ENCODE data around the gene SLC26A1.
"Not testable (repeated sequence)": the region's sequence is repeated elsewhere in the genome, so short reads cannot be mapped to it uniquely, and the experiment has no call there.

The SLC26A1 gene

GRCh38 chr4:952881-953573 lies 40.2 kb downstream of the SLC26A1 start:
- no peak for DNase-seq (ENCODE audit: low read depth)

- DNase-seq (ENCODE audit: low read depth): no peak
Measured at GRCh38 chr4:951594-952468, 41.4 kb downstream of the SLC26A1 start.

- no peak for DNase-seq (ENCODE audit: low read depth)
Measured at GRCh38 chr4:951186-951585, 42.0 kb downstream of the SLC26A1 start.

GRCh38 chr4:950136-951020 lies 42.8 kb downstream of the SLC26A1 start:
- no peak for DNase-seq (ENCODE audit: low read depth)

- no peak for DNase-seq (ENCODE audit: low read depth)
Measured at GRCh38 chr4:949656-950055, 43.5 kb downstream of the SLC26A1 start.

GRCh38 chr4:948936-949300 lies 44.3 kb downstream of the SLC26A1 start:
- DNase-seq (ENCODE audit: low read depth): no peak

GRCh38 chr4:948101-948935 lies 44.9 kb downstream of the SLC26A1 start:
- DNase-seq (ENCODE audit: low read depth): no peak

- DNase-seq (ENCODE audit: low read depth): no peak
Measured at GRCh38 chr4:947491-947971, 45.7 kb downstream of the SLC26A1 start.

- DNase-seq (ENCODE audit: low read depth): no peak
Measured at GRCh38 chr4:946517-947471, 46.4 kb downstream of the SLC26A1 start.

- DNase-seq (ENCODE audit: low read depth): no peak
Measured at GRCh38 chr4:946103-946450, 47.1 kb downstream of the SLC26A1 start.

GRCh38 chr4:945274-946102 lies 47.7 kb downstream of the SLC26A1 start:
- peak; percentile 19 for DNase-seq (ENCODE audit: low read depth)

GRCh38 chr4:939508-939907 lies 53.7 kb downstream of the SLC26A1 start:
- not testable (repeated sequence) for DNase-seq (ENCODE audit: low read depth)
